Measurements from ENCODE around the gene ZNF585A. TPM values are rescaled to one million over a fixed set of nuclear protein-coding genes. Genes with fewer than 3 reads are reported as not detected.

ZNF585A gene
- total RNA-seq, 1 donor from 2014 or later = 4.3 TPM

DNA sequence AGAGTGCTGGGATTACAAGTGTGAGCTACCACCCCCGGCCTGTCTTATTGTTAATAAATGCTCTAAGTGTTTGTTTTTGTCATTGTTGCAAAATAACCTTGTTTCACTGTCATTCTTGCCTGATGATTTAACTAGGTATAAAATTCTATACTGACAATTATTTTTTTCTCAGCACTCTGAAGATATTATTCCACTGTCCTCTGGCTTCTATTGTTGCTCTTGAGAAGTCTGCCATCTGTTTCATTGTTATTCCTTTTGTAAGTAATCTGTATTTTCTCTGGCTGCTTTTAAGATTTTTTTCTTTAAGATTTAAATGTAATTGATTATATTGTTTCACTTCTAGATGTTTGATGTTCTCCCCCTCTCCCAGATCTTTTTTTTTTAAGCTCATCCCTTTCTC lies 76.6 kb downstream of the ZNF585A start:
- no peak for DNase-seq (ENCODE audit: extremely low read depth, low read depth, low spot score)

Other genes starting within 250 kb of the ZNF585A start
- gene ZNF420, start 94.3 kb downstream of the ZNF585A start, total RNA-seq = 4.3 and 7.5 TPM in 2 replicates
- 6.7 and 9.7 TPM in 2 replicates for gene ZNF585B, start 37.8 kb upstream of the ZNF585A start, total RNA-seq
- gene ZNF383, start 45.5 kb upstream of the ZNF585A start, total RNA-seq = 5.2 and 5.3 TPM in 2 replicates
- gene ZNF527, start 198.4 kb upstream of the ZNF585A start, total RNA-seq = 7.0 and 9.3 TPM in 2 replicates

All from glomerular endothelial cell (primary cell).